Endodermal cell (in vitro differentiated cells): Measurements from ENCODE around the gene DLGAP1. TPM values are rescaled to one million over a fixed set of nuclear protein-coding genes. Genes with fewer than 3 reads are reported as not detected.
A peak's percentile ranks its signal among the peaks of the same experiment; 100 is the strongest.

ENCODE experiments used
- DNase-seq: peaks from one replicate; pipeline ENCODE4 v3.0.0-alpha.2; 2017
- H3K27ac ChIP-seq: 2 replicates; pipeline ENCODE4 v1.5.1; 2013; ENCODE audit warnings: mild to moderate bottlenecking, low read depth, low read length, moderate library complexity
- H3K27me3 ChIP-seq: 2 replicates; pipeline ENCODE4 v1.6.1; 2013; ENCODE audit warnings: mild to moderate bottlenecking, low read length, moderate library complexity; ENCODE audit not compliant: insufficient read depth, control insufficient read depth, poor library complexity, severe bottlenecking
- H3K36me3 ChIP-seq: 2 replicates; pipeline ENCODE4 v1.7.0; 2013; ENCODE audit warnings: mild to moderate bottlenecking, low read length, moderate library complexity; ENCODE audit not compliant: control insufficient read depth, insufficient read depth
- H3K4me1 ChIP-seq: one replicate; pipeline ENCODE4 v1.7.0; 2013; ENCODE audit warnings: low read length; ENCODE audit not compliant: control insufficient read depth, insufficient read depth
- H3K4me3 ChIP-seq: 2 replicates; pipeline ENCODE4 v1.5.1; 2013; ENCODE audit warnings: mild to moderate bottlenecking, low read length, moderate library complexity
- H3K9ac ChIP-seq: 2 replicates; pipeline ENCODE4 v1.6.1; 2013; ENCODE audit warnings: mild to moderate bottlenecking, low read length, moderate library complexity; ENCODE audit not compliant: poor library complexity, severe bottlenecking; ENCODE audit errors: extremely low read depth
- H3K9me3 ChIP-seq: 2 replicates; pipeline ENCODE4 v1.6.1; 2013; ENCODE audit warnings: mild to moderate bottlenecking, low read length, moderate library complexity; ENCODE audit not compliant: control insufficient read depth
- H3K27ac Mint-ChIP-seq: 2 replicates; pipeline ENCODE4 v1.8.0; 2020; ENCODE audit warnings: mixed read lengths
- H3K27me3 Mint-ChIP-seq: 2 replicates; pipeline ENCODE4 v1.8.0; 2021; ENCODE audit warnings: mild to moderate bottlenecking, mixed read lengths; ENCODE audit not compliant: insufficient read depth
- H3K36me3 Mint-ChIP-seq: 2 replicates; pipeline ENCODE4 v1.8.0; 2020; ENCODE audit warnings: low read depth, mixed read lengths
- H3K4me1 Mint-ChIP-seq: 2 replicates; pipeline ENCODE4 v1.8.0; 2020; ENCODE audit warnings: mixed read lengths
- H3K4me3 Mint-ChIP-seq: 2 replicates; pipeline ENCODE4 v1.8.0; 2020; ENCODE audit warnings: mild to moderate bottlenecking, moderate library complexity, mixed read lengths
- H3K9me3 Mint-ChIP-seq: 2 replicates; pipeline ENCODE4 v1.8.0; 2020; ENCODE audit warnings: mild to moderate bottlenecking, mixed read lengths
- CTCF ChIP-seq: fragments of 200-600 bp; sonication (generic); conservative IDR thresholded peaks from 2 replicates; pipeline ENCODE4 v1.5.0; 2021; ENCODE audit warnings: antibody characterized with exemption, mild to moderate bottlenecking
- WGBS, 2 experiments: methylation state at CpG; one replicate each; pipeline versions ENCODE4 v1.1.5 to v1.1.7; 2013; ENCODE audit warnings: missing lambda C conversion rate in 2 of 2, mixed read lengths in 1 of 2; ENCODE audit not compliant: insufficient coverage in 1 of 2, insufficient read length in 1 of 2; 5-methylcytosine and 5-hydroxymethylcytosine counted together
- total RNA-seq, 2 donors: library from RNA; stranded (reverse); fragmentation: NEBNext Ultra II Directional in 1 of 2; extraction: Animal tissue kit (Norgen Biotek cat#: 25700) in 1 of 2; gene quantifications; 2 replicates in 1 of 2; 3 replicates in 1 of 2; pipeline ENCODE4 v1.2.1, GENCODE V29; 2021

Gene DLGAP1
- total RNA-seq, 2 donors from 2014 or later = 11.5 to 21.5 TPM

GRCh38 chr18:3594760-3595368 lies 860.2 kb downstream of the DLGAP1 start:
- Mint-ChIP-seq H3K36me3 (peaks cover 32% of the 10 kb centered on the region), H3K4me1 (peaks cover 72% of the 10 kb centered on the region), H3K4me3 (peak overlapping the region; percentile 86), H3K9me3 (no peaks in the 10 kb centered on the region), H3K27me3 (peaks cover 11% of the 10 kb centered on the region), H3K27ac (peak overlapping the region; percentile 98)
- Histone ChIP-seq H3K27ac (peak overlapping the region; percentile 91), H3K36me3 (peaks cover 7% of the 10 kb centered on the region), H3K9me3 (no peaks in the 10 kb centered on the region), H3K27me3 (no peaks in the 10 kb centered on the region), H3K4me1 (peaks cover 11% of the 10 kb centered on the region), H3K9ac (peak overlapping the region; percentile 81), H3K4me3 (peak overlapping the region; percentile 87)
- WGBS, 2 experiments = 29 to 34% methylated on average over 8 of the region's 8 CpGs
- no peak for TF ChIP-seq CTCF
- DNase-seq = peak; percentile 64

- WGBS, 2 experiments = 0 to 2% methylated on average over 6 to 15 of the region's 17 CpGs
- Histone ChIP-seq H3K4me1 (peaks cover 11% of the 10 kb centered on the region), H3K4me3 (peak overlapping the region; percentile 87), H3K9me3 (no peaks in the 10 kb centered on the region), H3K27ac (peak overlapping the region; percentile 99), H3K36me3 (peaks cover 7% of the 10 kb centered on the region), H3K9ac (peak overlapping the region; percentile 81), H3K27me3 (no peaks in the 10 kb centered on the region)
- Mint-ChIP-seq H3K9me3 (no peaks in the 10 kb centered on the region), H3K4me1 (peaks cover 73% of the 10 kb centered on the region), H3K27ac (peak overlapping the region; percentile 98), H3K4me3 (peak overlapping the region; percentile 86), H3K27me3 (peaks cover 11% of the 10 kb centered on the region), H3K36me3 (peaks cover 25% of the 10 kb centered on the region)
- TF ChIP-seq CTCF = peak; percentile 83
- peak; percentile 96 for DNase-seq
These were observed 861.0 kb downstream of the DLGAP1 start for GRCh38 chr18:3593904-3594759.

- DNase-seq = peak; percentile 75
These were observed 861.7 kb downstream of the DLGAP1 start for GRCh38 chr18:3593381-3593903.

More at GRCh38 chr18:3593381-3593903, 861.7 kb downstream of the DLGAP1 start:
- H3K9ac ChIP-seq = peak overlapping the region; percentile 81
- Mint-ChIP-seq H3K27me3 (peaks cover 11% of the 10 kb centered on the region), H3K27ac (peak overlapping the region; percentile 98), H3K9me3 (no peaks in the 10 kb centered on the region), H3K4me1 (peaks cover 70% of the 10 kb centered on the region), H3K4me3 (peak overlapping the region; percentile 86), H3K36me3 (peaks cover 20% of the 10 kb centered on the region)
- WGBS, 2 experiments = 21 to 23% methylated on average over 8 to 10 of the region's 11 CpGs
- no peaks in the 10 kb centered on the region for H3K27me3 ChIP-seq
- H3K36me3 ChIP-seq = peaks cover 7% of the 10 kb centered on the region
- TF ChIP-seq CTCF = no peak
- H3K4me3 ChIP-seq = peak overlapping the region; percentile 87
- peaks cover 11% of the 10 kb centered on the region for H3K4me1 ChIP-seq
- H3K9me3 ChIP-seq = no peaks in the 10 kb centered on the region
- peak overlapping the region; percentile 99 for H3K27ac ChIP-seq
